HL-60/S4 treated with phorbol 12-myristate 13-acetate at 8.2 ng/mL for 4 days and 3 days (cell line): ENCODE measurements around the gene CACNA1G.

ENCODE experiments used
- in situ Hi-C: fragments of 300-500 bp; cut with MboI; formaldehyde crosslinking; loops from 2 replicates; pipeline ENCODE4 v1.15.0; 2022; ENCODE audit warnings: low sequenced_read_pairs

Gene CACNA1G

GRCh38 chr17:50564916-50565315, 4.4 kb downstream of the CACNA1G start:
- in situ Hi-C loops: no loop called here

GRCh38 chr17:50565402-50566350, 5.2 kb downstream of the CACNA1G start:
- in situ Hi-C loops: no loop called here

- in situ Hi-C loops: no loop called here
Observed at GRCh38 chr17:50566886-50567285, 6.4 kb downstream of the CACNA1G start.

- in situ Hi-C loops: no loop called here
Observed at GRCh38 chr17:50568659-50569058, 8.1 kb downstream of the CACNA1G start.

GRCh38 chr17:50569592-50569991, 9.1 kb downstream of the CACNA1G start:
- in situ Hi-C loops: no loop called here

- in situ Hi-C loops: no loop called here
Observed at GRCh38 chr17:50570032-50570431, 9.5 kb downstream of the CACNA1G start.

- in situ Hi-C loops: no loop called here
Observed at GRCh38 chr17:50570528-50570927, 10.0 kb downstream of the CACNA1G start.

GRCh38 chr17:50571681-50572080, 11.2 kb downstream of the CACNA1G start:
- in situ Hi-C loops: no loop called here

- in situ Hi-C loops: no loop called here
Observed at GRCh38 chr17:50572541-50572940, 12.0 kb downstream of the CACNA1G start.

GRCh38 chr17:50573866-50574611, 13.5 kb downstream of the CACNA1G start:
- in situ Hi-C loops: no loop called here

- in situ Hi-C loops: no loop called here
Observed at GRCh38 chr17:50575581-50576210, 15.2 kb downstream of the CACNA1G start.

- in situ Hi-C loops: no loop called here
Observed at GRCh38 chr17:50576864-50577263, 16.3 kb downstream of the CACNA1G start.

GRCh38 chr17:50577451-50577954, 17.0 kb downstream of the CACNA1G start:
- in situ Hi-C loops: no loop called here

- in situ Hi-C loops: no loop called here
Observed at GRCh38 chr17:50578173-50578572, 17.7 kb downstream of the CACNA1G start.

- in situ Hi-C loops: no loop called here
Observed at GRCh38 chr17:50579399-50579798, 18.9 kb downstream of the CACNA1G start.

- in situ Hi-C loops: no loop called here
Observed at GRCh38 chr17:50580646-50581045, 20.1 kb downstream of the CACNA1G start.

- in situ Hi-C loops: no loop called here
Observed at GRCh38 chr17:50581316-50581715, 20.8 kb downstream of the CACNA1G start.

GRCh38 chr17:50582741-50583140, 22.2 kb downstream of the CACNA1G start:
- in situ Hi-C loops: no loop called here

GRCh38 chr17:50583641-50584040, 23.1 kb downstream of the CACNA1G start:
- in situ Hi-C loops: no loop called here

GRCh38 chr17:50584116-50584515, 23.6 kb downstream of the CACNA1G start:
- in situ Hi-C loops: no loop called here

GRCh38 chr17:50584749-50585148, 24.2 kb downstream of the CACNA1G start:
- in situ Hi-C loops: no loop called here
